Stimulated activated CD8-positive, alpha-beta memory T cell treated with anti-CD3 and anti-CD28 coated beads, Interleukin-7, amount 100 ng/mL, for 24 hours (primary cell): Measurements from ENCODE around the gene CCR7.
"Not testable (repeated sequence)": the region's sequence is repeated elsewhere in the genome, so short reads cannot be mapped to it uniquely, and the experiment has no call there.

Experiments used
- DNase-seq: peaks from one replicate; pipeline ENCODE4 v3.0.0-alpha.2; 2020; ENCODE audit warnings: low read depth

Gene CCR7

DNA sequence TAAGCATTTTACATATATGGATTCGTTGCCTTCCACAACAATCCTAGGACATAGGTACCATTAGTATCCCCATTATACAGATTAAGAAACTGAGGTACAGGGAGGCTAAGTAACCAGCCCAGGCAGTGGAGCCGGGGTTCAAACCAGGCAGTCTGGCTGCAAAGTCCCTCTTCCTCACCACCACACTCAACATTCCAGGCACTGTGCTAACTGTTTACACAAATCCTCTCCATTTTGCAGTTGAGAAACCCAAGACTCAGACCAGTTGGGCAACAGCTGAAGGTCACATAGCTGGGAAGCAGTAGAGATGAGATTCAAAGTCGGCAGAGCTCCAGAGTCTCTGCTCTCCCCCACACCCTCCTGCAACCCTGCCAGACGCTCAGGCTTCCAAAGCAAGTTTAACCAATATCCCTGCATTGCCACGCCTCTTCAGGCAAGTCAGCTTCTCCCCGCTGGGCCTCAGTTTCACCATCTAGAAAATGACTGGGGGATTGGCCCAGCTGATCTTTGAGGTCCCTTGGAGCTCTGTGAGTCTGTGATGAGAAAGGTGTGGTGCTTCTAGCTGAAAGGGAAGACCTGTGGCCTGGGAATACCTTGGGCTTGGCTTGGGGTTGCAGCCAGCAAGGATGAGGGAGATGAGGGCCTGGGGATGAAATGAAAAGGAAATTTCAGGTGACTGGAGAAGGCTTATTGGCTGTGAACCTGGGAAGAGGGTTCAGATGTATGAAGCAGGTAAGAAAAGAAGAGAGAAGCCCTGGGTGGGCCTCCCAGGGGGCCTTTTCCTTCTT lies 14.0 kb downstream of the CCR7 start:
- no peak for DNase-seq

DNA sequence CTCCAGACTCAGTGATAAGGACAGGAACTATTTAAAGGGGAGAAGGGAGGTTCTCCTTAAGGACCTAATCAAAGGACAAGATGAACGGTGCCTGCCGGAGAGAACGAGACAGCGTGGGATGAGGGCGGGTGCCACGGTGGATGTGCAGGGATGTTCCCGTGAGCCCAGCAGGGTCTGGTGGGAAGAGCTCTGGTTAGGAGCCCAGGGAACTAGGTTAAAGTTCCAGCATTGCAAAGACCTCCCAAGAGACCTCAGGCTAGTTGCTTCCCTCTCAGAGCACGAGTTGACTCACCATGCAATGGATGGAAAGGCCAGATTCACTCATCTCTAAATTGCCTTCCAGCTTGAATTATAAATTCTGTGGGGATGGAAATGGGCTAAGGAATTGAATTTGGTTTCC lies 14.7 kb downstream of the CCR7 start:
- no peak for DNase-seq

DNA sequence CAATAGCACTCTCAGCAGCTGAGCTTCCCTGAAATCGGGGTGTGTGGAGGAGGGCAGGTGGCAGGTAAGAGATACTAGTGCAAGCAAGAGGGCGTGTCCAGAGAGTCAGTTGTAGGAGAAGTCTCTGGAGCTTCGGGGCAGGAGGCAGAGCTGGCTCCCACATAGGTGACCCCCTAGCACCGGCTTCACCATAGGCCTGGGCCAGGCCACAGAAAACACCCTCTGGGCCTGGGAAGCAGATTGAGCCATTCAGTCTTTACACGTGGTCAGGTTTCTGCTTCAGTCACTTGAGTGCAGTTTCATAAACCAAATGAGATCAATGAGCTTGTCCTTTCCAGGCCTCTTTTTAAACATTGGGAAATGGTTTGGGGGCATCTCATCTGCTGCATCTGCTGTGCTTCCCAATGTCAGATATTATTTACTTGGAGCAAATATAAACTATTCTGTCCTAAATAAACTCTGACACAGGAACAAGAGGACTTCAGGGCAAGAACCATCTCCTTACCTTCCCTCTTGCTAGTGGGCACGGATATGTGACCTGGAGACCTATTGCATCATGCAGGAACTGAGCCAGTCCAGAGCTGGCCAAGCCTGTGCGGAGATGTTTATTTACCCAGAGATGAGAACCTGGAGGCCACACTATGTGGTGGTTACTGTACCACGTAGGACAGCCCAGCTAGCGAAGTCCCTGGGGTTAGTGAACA lies 16.1 kb downstream of the CCR7 start:
- no peak for DNase-seq

DNA sequence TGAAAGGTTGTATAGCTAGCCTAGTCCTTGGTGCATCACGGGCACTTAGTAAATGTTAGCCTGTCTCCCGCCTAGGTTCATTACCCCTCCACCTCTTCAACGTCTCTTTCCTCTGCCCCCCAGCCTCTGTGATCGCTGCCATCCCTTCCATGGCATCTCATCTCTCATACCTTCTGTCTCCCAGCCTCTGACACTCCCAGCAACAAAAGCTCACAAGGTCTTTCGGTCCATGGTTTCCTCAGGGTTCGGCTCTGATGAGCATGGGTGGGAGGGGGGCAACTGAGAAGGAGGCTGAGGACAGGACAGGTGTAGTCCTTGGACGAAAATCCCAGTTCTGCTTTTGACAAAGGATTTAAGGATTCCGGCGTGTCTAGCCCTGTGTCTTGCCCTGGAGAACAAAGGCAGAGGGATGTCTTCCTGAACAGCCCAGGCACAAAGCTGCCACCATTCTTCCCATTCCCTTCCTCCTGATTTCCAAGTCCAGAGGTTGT lies 16.7 kb downstream of the CCR7 start:
- DNase-seq = no peak

DNA sequence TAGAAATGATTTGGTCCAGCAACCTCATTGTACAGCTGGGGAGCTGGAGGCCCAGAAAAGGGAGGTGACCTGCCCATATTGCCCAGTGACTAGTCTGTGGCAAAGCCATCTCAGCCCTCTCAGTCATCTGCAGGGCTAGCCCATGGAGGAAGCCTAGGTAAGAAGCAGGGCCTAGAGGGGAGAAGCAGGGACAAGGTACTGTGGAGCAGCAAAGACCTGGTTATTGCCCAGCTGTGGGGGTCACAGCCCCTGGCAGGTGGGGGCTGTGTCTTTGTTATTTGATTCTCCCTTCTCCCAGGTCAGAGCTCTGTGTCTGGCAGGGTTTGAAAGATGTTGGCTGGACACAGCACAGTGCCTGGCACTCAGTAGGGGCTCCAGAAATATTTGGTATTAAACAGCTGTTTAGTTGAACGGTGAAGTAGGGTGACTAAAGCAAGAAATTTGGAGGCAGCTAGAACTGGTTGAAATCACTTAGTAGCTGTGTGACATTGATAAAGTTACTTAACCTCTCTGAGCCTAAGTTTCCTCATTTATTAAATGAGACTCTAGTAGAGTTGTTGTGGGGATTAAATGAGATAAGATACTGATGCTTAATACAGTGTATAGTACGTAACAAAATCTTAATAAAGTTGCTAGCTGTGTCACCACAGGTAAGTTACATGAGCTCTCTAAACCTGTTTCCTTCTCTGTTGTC lies 17.3 kb downstream of the CCR7 start:
- no peak for DNase-seq

DNA sequence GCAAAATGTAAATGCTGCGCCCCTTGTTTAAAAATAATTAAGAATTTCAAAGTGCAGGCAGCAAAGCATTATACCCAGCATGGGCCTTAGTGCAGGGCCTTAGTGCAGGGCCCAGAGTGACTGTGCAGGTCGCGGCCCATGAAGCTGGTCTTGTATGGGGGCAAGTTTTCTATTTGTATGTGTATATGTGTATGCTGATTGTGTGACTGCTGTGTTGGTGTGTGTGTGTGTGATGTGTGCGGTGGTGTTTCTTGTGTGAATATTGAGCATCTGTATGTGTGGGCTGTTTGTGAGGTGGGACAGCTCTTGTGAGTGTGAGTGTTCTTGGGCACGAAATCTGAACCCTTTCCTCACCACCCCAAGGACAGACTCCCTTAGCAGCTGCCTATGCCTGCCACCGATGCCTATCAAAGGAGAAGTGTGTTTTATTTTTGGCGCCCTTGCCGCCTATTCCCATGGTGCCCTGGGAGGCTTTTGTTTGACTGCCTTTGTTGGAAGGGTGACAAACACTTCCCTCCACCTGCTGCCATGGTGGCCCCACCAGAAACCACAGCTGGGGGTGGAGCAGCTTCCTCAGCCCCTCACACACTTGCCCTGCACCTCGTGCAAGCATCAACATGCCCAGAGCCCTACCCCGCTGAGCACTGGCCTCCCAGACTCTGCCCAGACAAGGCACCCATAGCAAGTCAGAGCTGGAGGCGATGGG lies 18.0 kb downstream of the CCR7 start:
- no peak for DNase-seq

DNA sequence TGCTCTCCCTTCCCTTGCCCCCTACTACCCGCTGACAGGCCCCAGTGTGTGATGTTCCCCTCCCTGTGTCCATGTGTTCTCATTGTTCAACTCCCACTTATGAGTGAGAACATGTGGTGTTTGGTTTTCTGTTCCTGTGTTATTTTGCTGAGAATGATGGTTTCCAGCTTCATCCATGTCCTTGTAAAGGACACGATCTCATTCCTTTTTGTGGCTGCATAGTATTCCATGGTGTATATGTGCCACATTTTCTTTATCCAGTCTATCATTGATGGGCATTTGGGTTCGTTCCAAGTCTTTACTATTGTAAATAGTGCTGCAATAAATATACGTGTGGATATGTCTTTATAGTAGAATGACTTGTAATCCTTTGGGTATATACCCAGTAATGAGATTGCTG lies 18.8 kb downstream of the CCR7 start:
- not testable (repeated sequence) for DNase-seq

DNA sequence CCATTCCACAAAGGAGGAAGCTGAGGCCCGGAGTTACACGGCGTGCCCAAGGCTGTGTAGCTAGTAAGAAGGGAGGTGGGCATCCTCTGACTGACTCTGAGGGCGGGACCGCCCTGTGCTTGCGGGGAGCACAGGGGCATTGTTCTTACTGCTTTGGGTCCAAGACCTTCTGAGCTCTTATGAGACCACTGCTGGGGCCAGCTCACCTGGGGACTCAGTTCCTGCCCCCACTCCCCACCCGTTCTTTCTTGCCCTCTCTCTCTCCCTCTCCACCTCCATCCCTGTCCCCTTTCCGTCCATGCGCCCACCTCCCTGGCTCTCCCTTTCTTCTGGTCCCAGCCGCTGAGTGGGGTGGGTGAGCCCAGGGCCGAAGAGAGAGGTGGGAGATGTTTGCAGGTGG lies 19.6 kb downstream of the CCR7 start:
- no peak for DNase-seq

DNA sequence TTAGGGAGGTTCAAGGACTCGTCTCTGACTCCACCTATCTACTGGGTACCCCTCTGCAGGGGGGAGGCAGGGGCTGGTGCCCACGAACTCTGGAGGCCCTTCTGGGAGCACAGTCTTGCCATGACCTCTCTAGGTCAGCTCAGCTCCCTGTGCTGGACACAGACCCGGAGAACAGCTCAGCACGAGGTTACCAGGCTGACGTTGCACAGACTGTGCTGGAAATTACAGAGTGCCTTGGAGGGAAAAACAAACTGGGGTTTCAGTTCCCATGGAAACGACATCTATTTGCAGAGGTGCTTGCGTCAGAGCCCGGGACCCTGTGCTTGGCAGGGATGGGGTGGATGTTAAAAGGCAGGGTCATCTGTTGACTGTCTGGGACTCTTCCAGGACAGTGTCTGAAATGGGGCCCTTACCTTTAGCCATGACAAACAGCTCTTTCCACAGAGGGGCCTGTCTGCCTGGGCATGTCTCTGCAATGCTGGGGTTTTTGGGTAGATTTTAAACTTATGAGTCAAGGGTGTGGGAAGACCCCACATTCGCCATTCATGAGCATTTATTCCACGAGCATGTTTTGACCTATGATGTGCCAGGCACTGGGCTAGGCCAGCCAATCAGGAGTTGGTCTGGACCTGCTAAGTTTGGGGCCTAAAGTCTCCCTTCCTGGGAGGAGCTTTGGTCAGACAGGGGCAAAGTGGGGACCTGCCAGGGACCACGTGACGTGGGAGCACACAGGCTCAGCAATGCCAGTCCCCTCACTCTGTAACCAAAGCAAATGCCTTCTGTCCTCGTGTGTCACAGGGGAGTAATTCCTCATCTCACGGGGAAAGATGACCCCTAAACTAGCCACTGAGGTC lies 22.5 kb downstream of the CCR7 start:
- DNase-seq = no peak

DNA sequence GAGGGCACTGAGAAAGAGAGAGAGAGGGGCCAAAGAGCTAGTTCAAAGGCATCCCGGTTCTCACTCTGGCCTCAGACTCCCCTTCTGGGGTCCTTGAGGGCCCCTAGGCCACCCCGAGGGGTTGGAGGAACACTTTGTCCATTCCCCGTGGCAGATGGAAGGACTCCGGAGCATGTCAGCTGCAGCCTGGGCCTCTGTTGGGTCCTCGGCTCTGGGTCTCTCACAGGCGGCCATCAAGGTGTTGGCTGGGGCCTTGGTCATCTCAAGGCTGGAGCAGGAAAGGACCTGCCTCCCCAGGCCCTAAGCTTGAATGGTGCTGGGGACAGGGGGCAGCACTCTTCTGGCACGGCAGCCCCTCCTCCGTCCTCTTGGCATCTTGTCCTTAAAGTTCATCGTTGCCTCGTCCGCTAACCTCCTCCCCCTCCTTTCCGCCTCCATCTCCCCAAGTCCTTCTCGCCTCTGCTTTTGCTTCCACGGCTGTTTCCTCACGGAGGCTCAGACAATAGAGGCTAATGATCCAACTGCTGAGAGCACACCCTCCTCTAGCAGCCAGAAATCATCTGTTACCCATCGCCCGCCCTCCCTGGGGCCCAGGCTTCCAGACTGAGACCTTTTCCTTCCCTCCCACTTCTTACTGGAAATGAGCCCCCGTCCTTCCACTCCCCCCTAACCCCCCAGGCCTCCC lies 23.3 kb downstream of the CCR7 start:
- no peak for DNase-seq

DNA sequence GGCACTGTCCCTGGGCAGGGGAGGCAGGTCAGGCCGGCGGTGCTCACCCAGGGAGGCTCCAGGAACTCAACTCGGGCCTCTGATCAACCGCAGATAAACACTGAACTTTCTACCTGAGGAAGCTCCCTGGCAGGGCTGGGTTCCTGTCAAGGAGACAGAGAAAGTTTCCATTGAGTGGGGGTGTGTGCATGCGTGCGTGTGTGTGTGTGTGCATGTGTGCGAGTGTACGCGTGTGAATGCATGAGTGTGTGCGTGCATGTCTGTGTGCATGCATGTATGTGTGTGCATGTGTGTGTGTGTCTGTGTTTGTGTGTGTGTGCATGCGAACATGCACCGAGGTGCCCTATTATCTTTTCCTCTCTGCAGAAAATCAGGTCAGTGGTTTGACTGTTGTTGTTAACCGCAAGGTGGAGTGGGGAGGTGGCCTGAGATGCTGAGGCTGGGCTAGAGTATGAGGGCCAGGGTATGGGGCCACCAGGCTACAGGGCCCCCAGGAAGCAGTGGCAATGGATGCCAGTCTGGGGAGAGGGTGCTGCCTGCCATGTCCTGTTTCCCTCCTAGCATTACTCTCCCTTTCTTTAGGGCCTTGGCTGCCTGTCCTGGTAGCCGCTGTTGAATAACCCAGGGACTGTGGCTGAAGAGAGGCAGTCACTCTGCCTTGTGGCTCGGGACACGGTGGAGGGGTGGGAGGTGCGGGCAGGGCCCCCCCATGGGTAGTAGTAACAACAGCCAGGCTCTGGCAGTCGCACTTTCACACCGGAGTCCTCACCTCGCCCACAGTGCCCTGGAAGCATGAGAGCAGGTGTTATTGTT lies 24.0 kb downstream of the CCR7 start:
- no peak for DNase-seq

DNA sequence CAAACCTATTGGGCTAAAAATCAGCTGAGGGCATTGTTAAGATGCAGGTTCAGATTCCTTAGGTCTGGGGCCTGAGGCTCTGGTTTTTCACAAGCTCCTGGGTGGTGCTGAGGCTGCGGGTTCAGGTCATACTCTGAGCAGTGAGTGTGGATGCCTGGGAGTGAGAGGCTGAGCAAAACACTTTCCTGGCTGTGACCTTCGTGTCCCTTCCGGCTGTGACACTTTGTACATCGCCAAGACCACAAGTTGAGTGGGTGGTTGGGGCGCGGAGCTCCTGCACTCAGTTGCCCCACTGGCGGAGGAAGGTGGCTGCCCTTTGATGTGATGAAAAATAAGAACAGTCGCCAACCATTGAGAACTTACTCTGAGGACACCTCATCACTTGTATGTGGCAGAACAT lies 24.8 kb downstream of the CCR7 start:
- no peak for DNase-seq

DNA sequence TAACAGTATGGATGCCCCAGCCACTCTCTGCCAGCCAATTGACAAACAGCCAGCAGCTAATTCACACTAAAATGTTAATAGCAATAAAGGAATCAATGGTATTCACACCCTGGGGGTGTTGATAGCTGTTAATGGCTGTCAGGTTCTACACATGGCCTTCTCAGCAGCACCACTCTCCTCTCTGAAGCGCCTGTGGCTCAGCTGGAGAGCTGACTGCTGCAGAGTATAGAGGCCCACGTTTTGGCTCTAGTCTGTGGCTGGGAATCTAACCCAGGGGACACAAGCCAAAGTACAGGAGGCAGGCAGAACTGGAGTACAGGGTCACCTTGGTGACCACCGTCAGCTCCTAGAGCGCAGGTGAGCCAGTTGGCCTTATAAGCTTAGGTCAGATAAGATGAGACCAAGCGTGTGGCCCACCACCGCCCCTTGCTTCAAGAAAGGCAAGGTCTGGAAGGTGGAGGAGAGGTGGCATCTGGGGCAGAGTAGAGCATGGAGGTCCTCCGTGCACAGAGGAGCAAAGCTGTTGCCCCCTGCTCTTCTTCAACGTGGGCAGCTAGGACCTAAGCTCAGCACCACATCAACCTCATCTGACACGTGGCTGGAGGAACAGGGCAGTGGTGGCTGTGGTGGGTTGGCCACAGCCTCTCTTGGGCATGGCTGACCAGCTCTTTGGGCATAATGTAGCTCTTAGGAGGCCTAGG lies 25.4 kb downstream of the CCR7 start:
- no peak for DNase-seq

DNA sequence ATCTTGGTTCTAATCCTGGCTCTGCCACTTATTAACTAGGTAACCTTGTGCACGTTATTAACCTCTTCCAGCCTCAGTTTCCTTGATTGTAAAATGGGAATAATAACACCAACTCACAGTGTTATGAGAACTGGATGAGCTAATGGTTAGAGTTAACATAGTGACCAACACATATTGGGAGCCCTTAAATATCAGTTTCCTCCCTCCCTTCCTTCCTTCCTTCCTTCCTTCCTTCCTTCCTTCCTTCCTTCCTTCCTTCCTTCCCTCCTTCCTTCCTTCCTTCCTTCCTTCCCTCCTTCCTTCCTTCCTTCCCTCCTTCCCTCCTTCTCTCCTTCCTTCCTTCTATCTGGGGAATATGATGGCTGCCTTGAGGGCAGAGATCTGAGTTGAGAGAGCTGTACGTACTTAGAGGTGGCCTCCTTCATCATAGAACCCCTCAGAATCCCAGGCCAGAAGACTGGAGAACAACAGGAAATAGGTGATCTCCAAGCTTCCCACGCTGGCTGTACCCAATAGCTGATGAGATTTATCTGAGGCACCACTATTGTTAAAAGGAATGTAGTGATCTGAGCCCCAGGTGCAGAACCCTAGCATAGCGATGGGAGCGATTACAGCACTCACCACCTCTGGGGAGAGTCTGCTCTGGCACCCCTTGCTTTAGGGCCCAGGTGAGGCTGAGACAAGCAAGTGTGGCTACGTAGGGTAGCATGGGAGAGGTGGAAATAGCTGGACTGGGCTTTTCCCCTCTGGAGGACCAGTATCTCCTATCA lies 26.2 kb downstream of the CCR7 start:
- DNase-seq = no peak

DNA sequence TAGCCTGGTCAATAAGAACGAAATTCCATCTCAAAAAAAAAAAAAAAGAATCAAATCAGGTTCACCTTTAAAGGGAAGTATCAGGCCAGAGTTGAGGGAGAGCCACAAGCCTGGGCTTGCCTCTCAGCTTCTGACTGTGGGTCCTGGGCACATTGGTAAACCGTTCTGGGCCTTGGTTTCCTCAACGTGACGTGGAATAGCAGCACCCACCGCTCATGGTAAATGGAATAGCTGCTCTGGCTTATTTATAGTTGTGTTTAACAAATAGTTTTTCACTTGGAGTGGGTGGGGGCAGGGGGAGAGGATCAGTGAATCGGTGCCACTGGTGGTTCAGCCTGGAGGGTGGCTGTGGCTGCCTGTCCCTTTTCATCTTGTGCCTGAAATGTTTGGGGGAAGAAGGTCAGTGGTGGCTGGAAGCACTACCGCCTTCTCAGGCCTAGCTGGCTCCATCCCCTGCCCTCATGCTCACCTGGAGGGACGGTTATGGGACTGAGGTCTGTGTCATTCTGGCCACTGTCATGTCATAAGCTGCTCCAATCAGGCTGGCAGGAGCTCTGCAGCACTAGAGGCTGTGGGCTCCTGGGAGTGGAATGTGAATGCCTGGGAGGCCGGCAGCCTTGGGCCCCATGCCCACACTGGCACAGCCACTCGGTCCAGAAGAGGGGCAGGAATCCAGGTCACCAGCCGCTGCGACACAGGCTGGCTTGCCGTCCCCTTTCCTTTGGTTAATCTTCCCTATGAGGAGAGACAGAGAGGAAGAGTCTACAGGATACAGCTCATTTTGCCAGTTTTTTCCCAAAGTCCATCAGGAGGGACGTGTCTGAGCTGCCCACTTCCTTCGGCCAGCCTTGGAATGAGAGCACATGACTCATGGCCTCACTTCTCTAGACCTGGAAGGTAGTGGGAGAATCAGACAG lies 27.0 kb downstream of the CCR7 start:
- no peak for DNase-seq

DNA sequence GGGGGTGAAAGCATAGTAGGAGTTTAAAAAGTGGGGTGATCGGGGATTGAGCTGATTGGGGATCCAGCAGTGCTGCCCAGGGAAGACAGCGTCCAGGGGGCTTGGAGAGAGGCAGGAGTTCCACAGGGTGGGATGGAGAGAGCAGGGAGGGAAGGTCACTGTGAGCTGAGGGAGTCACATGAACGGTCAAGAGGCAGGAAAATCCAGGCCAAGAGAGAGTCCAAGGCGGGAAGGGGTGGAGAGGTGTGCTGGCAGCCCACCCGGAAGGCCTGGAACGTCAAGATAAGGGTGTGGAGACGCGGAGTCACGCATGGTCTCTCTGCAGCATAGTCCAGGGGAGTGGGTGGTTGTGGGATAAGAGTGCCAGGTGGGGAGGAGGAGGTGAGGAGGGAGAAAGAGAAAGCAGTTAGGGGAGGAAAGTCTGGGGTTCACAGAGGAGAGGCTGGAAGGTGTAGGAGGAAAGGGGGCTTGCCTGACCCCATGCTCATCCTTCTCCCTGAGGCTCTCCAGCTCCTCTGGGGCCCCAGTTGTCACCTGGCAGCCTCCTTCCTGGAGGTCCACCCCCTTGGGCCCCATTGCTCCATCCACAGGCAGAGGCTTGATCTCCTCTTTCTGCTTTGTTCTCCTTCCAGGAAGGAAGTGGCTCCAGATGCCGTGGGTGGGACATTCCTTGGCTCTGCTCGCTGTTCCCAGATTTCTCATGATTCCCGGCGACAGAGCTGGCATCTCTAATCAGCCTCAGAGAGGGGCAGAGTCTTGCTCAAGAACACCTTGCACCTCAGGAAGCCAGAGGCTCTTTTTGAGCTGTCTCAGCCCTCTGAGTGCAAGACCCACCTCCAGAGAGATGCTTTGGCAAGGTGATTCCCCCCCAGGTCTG lies 28.7 kb downstream of the CCR7 start:
- DNase-seq = no peak
